ENCODE measurements around the gene SLC22A3.
"Not testable (repeated sequence)": the region's sequence is repeated elsewhere in the genome, so short reads cannot be mapped to it uniquely, and the experiment has no call there.

SLC22A3 gene

GRCh38 chr6:160348223-160349019 is at the start of gene SLC22A3:
TSS of gene SLC22A3 (plus strand) at chr6:160348378. CDS start at chr6:160348420, 42 bp downstream.
- no peak for DNase-seq (ENCODE audit: low spot score)

GRCh38 chr6:160299559-160299958 is 48.6 kb upstream of the SLC22A3 start:
- DNase-seq (ENCODE audit: low spot score): no peak

GRCh38 chr6:160300076-160300695 is 48.0 kb upstream of the SLC22A3 start:
- no peak for DNase-seq (ENCODE audit: low spot score)

- no peak for DNase-seq (ENCODE audit: low spot score)
Measured at GRCh38 chr6:160301339-160301738, 46.8 kb upstream of the SLC22A3 start.

- not testable (repeated sequence) for DNase-seq (ENCODE audit: low spot score)
Measured at GRCh38 chr6:160302431-160303082, 45.6 kb upstream of the SLC22A3 start.

GRCh38 chr6:160303806-160304205 is 44.4 kb upstream of the SLC22A3 start:
- no peak for DNase-seq (ENCODE audit: low spot score)

- no peak for DNase-seq (ENCODE audit: low spot score)
Measured at GRCh38 chr6:160305926-160306713, 42.1 kb upstream of the SLC22A3 start.

GRCh38 chr6:160309718-160310117 is 38.5 kb upstream of the SLC22A3 start:
- no peak for DNase-seq (ENCODE audit: low spot score)

GRCh38 chr6:160312900-160313299 is 35.3 kb upstream of the SLC22A3 start:
- DNase-seq (ENCODE audit: low spot score): no peak

- DNase-seq (ENCODE audit: low spot score): no peak
Measured at GRCh38 chr6:160315310-160315709, 32.9 kb upstream of the SLC22A3 start.

GRCh38 chr6:160316261-160316660 is 31.9 kb upstream of the SLC22A3 start:
- DNase-seq (ENCODE audit: low spot score): no peak

GRCh38 chr6:160319246-160319645 is 28.9 kb upstream of the SLC22A3 start:
- DNase-seq (ENCODE audit: low spot score): no peak

- DNase-seq (ENCODE audit: low spot score): no peak
Measured at GRCh38 chr6:160321729-160322505, 26.3 kb upstream of the SLC22A3 start.

GRCh38 chr6:160327981-160328380 is 20.2 kb upstream of the SLC22A3 start:
- DNase-seq (ENCODE audit: low spot score): no peak

GRCh38 chr6:160328447-160328846 is 19.7 kb upstream of the SLC22A3 start:
- no peak for DNase-seq (ENCODE audit: low spot score)

GRCh38 chr6:160329188-160329587 is 19.0 kb upstream of the SLC22A3 start:
- DNase-seq (ENCODE audit: low spot score): no peak

- DNase-seq (ENCODE audit: low spot score): no peak
Measured at GRCh38 chr6:160330619-160331018, 17.6 kb upstream of the SLC22A3 start.

GRCh38 chr6:160331204-160331603 is 17.0 kb upstream of the SLC22A3 start:
- DNase-seq (ENCODE audit: low spot score): no peak

GRCh38 chr6:160331753-160332152 is 16.4 kb upstream of the SLC22A3 start:
- DNase-seq (ENCODE audit: low spot score): no peak

GRCh38 chr6:160333101-160333500 is 15.1 kb upstream of the SLC22A3 start:
- no peak for DNase-seq (ENCODE audit: low spot score)

GRCh38 chr6:160333841-160334240 is 14.3 kb upstream of the SLC22A3 start:
- no peak for DNase-seq (ENCODE audit: low spot score)
